GM21423 (cell line): Measurements from ENCODE around the gene CTSD.

Experiments used
- ATAC-seq: cut with Tn5 transposase; IDR thresholded peaks from one replicate; pipeline ENCODE4 v1.9.1; 2021; ENCODE audit warnings: mild to moderate bottlenecking, moderate library complexity; ENCODE audit not compliant: unreplicated experiment

The CTSD gene

DNA sequence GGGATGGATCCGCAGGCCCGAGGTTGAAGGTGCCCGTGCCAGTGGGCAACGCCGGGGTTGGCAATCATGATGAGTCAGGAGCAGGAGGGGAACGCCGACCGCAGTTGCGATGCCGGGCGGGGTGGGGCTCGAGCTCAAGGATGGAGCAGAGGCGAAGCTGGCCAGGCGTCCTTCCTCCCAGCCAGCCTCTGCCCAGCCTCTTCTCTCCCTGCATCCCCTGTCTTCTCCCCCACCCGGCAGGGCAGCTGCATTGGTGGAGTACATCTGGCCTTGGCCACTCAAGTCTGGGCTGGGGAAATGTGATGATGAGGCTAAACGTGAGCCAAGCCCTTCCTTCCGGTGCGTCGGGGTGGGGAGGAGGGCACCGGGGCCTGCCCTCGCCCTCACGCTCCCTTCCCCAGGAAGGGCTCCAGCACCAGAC lies 17.2 kb downstream of the CTSD start:
- ATAC-seq: no peak

DNA sequence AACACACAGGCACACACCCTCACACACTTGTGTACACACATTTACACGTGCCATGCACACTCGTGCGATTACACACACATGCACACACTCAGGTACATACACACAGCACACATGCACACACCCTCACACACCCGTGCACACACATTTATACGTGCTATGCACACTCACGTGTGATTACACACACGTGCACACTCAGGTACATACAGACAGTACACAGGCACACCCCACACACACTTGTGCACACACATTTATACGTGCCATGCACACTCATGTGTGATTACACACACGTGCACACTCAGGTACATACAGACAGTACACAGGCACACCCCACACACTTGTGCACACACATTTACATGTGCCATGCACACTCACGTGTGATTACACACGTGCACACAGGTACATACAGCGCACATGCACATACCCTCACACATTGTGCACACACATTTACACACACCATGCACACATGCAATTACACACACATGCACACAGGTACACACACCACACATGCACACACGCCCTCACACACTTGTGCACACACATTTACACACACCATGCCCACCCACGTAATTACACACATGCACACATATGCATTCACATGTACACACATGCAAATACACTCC lies 17.9 kb downstream of the CTSD start:
- ATAC-seq: no peak

DNA sequence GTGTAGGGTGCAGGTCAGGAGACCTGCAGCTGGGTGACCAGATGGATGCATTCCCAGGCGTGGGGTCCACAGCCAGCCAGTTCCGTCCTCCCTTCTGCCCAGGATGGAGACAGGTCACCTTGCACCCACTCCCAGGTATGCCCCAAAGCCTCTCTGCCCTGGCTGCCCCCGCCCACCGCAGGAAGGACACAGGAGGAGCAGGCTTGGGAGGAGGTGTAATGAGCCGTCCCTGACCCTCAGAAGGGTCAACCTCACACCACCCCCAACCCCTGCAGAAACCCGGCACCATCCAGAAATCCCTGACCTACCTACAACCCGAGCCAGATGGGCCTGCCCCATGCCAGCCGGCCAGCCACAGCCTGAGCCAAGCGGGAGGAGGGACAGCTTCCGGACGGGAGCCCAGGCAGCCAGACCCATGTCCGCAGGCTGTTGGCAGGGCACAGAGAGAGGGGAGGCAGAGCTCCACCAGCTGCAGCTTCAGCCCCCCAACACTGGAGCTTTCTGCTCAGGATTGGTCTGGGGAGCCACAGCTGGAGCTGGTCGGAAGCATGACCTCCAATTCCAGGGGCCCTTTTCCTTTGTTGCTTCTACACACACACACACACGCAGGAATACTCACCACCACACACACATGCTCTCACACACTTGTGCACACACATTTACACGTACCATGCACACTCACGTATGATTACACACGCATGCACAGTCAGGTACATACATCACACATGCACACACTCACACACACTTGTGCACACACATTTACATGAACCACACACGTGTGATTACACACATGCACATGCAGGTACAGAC lies 18.6 kb downstream of the CTSD start:
- ATAC-seq: no peak

DNA sequence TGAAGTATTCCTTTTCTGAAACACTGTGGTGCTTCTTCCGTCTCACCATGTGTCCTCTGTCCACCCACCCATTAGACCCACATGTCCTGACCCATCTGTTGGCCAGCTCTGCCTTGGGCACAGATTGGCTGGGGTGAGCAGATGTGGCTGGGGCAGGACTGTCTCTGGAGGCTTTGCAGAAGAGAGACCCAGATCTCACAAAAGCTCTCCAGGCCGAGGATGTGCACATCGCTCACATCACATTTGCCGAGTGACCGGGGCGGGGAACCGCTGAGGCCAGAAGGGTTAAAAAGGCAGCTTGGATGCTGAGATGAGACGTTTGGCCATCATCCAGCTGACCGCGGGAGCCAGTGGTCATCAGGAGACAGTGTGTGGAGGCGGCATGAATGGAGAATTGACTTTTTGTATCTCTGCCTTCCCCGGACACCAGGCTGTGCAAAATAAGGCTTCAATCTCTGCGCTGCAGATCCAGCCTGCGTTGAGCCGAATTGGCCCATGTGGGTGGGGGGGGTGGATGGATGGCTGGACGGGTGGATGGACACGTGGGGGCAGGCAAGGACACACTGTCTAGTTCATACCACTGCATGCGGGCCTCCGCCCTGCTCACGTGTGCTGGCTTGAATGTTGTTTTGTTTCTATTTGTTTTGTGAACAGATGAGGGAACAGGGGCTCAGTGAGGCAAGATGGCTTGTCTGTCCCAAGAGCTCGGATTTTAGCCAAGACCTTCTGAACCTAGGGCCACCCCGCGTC lies 19.4 kb downstream of the CTSD start:
- no peak for ATAC-seq

DNA sequence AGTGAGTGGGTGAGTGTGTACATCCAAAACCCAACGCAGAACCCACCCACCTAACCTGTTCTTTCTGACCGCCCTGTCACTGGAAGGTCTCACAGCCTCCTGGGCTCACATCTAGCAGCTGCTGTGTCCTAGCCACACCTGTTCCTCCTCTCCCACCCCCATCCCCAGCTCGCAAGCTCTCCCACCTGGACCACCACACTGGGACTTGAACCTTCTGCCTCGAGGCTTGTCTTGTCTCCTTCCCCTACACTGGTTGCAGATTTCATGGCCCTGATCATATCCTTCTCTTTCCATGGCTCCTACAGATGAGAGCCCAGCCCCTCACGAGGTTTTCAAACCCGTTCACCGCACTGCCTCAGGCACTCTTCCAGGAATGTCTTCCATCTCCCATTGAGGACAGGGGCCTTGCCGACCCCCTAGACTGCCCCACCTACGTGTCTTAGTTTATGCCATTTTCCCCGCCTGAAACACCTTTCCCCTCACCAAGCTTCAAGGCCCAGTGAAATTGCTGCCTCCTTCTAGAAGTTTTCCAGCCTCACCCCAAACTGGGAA lies 20.1 kb downstream of the CTSD start:
- ATAC-seq: no peak

DNA sequence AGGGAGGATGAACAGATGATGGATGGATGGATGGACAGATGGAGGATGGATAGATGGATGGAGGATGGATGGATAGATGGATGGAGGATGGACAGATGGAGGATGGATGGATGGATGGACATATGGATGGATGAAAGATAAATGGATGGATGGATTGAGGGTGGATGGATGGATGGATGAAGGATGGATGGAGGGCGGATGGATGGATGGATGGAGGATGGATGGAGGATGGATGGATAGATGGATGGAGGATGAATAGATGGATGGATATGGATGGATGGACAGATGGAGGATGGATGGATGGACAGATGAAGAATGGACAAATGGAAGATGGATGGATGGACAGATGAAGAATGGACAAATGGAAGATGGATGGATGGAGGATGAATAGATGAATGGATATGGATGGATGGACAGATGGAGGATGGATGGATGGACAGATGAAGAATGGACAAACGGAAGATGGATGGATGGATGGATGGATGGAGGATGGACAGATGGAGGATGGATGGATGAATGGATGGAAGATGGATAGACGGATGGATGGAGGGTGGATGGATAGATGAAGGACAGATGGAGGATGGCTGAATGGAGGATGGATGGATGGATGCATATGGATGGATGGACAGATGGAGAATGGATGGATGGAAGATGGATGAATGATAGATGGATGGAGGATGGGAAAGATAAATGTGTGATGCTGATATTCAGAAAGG lies 20.7 kb downstream of the CTSD start:
- no peak for ATAC-seq

DNA sequence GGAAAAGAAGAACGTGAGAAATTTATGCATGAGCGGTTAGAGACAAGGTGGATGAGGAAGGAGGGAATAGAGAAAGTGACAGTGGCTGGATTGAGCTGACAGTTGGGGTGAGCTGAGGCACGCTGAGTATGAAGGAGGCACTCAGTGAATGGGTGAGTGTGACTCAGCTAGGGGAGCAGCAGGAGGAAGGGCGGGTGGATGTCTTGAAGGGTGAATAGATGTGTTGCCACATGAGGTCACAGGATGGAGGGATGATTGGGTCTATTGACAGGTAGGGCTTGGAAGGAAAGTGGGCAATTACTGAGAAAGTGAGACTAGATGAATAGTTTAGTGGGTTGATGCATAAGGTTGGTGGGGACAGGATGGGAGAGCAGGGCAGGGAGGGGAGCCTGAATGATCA lies 21.4 kb downstream of the CTSD start:
- ATAC-seq: no peak

DNA sequence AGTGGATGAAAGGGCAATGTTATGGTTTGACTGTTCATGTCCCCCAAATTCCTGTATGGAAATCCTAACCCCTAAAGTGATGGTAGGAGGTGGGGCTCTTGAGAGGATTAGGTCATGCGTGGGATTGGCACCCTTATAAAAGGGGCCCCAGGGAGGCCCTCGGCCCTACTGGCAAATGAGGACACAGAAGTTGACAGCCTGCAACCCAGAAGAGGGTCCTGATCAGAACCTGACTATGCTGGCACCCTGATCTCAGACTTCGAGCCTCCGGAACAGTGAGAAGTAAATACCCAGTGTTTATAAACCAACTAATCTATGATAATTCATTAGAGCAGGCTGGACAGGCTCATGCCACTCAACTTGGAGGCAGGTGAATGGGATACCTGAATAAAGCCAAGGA lies 22.0 kb downstream of the CTSD start:
- ATAC-seq: no peak

DNA sequence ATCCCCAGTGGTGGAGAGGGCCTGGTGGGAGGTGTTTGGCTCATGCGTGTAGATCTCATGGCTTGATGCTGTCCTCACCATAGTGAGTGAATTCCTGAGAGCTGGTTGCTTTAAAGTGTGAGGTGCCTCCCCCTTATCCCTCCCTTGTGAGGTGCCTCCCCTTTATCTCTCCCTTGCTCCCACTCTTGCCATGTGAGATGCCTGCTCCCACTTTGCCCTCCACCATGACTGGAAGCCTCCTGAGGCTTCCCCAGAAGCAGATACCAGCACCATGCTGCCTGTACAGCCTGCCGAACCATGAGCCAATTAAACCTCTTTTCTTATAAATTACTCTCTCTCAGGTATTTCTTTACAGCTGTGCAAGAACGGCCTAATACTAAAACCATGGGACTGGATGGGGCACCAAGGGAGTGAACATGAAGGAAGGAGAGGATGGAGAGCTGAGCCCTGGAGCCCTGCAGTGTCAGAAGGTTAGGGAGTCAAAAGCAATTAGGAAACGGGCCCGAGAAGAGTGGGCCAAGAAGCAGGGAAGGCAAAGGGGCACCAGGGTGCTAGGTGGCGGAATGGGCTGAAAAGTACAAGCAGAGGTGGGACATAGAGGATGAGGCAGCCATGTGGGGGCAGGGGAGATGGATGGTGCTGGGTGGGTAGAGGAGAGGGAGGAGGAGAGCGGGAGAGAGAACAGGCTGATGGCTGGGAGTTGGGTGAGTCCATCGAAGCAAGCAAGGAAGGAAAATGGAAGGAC lies 22.8 kb downstream of the CTSD start:
- ATAC-seq: no peak

DNA sequence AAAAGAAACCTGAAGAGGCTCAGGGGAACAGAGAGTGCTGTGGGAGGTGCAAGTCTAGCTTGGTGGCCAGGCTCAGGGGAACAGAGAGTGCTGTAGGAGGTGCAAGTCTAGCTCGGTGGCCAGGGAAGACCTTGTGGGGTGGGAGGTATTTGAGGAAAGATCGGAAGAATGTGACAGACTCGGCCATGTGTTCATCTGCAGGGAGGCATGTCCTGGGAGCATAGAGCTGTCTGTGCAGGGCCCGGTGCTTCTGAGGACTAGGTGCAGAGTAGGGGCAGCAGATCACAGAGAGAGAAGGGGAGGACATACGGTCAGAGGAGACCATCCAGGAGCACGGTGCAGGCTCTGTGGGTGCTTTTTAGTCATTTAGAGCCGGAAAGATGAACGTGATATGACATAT lies 24.2 kb downstream of the CTSD start:
- no peak for ATAC-seq

DNA sequence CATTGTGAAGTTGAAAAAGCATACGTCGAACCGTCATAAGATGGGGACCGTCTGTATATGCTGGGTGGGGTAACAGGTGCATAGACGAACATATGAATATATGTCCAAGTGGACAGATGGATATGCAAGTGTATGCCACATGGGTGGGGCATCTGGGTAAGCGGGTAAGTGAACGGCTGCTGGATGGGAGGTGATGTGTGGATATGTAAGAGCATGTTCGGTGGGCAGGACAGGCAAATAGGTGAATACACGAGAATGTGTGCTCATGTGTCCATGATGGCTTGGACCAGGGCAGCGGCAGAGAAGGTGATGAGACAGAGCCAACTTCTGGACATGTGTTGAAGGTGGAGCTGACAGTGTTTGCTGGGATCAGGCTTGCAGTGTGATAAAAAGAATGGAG lies 25.3 kb downstream of the CTSD start:
- ATAC-seq: no peak

DNA sequence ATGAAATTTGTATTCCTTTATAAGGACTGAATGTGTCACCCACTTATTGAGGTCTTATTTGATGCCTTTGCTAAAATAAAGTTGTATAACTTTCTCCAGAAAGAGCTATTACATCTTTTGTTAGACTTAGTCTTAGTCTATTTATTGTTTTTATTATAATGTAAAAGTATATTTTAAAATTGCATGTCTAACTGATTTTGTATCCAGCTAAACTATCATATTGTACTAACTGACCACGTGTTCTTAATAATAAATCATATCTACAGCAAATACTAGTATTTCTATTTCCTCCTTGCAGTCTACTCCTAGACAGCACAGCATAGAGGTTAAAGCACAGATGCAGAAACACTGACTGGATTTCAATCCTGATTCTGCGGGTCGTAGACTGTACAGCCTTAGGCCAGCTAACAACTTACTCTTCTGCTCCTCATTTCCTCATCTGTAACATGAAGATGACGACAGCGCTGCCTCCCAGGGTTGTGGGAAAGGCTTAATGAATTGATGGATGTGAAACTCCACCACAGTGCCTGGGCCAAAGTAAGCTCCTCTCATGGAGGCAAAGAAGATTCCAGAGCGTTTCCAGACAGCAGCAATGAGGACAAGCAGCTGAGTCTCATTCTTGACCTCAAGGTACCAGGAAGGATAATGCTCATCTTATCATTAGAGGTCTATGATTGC lies 26.5 kb downstream of the CTSD start:
- ATAC-seq: no peak

DNA sequence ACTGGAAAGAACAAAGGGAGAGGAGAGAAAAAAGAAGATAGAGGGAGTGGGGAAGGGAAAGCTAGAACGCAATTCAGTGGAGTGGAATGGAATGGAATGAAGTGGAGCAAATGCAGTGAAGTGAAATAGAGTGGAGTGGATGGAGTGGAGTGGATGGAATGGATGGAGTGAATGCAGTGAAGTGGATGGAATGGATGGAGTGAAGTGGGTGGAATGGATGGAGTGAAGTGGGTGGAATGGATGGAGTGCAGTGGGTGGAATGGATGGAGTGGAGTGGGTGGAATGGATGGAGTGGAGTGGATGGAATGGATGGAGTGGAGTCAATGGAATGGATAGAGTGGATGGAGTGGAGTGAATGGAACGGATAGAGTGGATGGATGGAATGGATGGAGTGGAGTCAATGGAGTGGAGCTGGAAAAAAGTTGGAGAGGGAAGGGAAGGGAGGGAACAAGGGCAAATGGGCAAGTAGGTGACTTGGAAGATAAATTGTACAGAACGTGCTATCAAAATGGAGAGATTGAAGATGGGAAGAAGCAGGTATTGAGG lies 27.2 kb downstream of the CTSD start:
- no peak for ATAC-seq

DNA sequence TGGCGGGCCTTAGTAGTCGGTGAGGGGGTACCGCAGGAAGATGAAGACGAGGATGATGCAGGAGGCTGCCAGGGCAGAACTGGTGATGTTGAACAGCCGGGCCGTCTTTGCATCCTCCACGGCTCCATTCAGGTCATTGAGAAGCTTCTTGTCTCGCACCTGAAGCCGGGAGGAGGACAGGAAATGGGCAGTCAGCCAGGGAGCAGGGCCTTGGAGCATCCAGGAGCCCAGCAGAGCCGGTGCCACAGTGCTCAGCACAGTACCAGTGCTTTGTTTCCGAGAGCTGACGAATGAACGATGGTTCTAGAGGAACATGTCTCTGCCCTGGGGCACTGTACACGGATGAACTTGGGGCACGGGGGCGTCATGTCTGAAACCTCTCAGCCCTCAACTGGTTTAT lies 28.5 kb downstream of the CTSD start:
- no peak for ATAC-seq

DNA sequence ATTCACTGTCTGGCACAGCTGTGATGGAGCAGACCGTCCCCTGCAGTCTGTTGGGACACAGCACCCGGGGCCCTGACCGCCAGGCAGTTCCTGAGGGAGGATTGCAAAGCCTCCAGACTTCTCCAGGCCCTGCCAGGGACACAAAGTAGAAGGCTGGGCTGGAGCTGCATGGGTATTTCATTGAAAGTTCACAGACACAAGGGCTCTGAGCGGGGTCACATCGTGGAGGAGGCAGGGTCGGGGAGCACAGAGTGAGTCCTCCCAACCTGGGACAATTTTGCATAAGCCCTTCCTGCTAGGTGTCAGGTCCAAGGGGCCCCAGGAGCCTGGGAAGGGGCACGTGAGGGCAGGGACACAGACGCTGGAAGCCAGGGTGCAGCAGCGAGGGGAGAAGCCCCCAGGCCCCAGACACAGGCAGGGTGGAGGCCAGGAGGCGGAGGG lies 29.1 kb downstream of the CTSD start:
- ATAC-seq: no peak

DNA sequence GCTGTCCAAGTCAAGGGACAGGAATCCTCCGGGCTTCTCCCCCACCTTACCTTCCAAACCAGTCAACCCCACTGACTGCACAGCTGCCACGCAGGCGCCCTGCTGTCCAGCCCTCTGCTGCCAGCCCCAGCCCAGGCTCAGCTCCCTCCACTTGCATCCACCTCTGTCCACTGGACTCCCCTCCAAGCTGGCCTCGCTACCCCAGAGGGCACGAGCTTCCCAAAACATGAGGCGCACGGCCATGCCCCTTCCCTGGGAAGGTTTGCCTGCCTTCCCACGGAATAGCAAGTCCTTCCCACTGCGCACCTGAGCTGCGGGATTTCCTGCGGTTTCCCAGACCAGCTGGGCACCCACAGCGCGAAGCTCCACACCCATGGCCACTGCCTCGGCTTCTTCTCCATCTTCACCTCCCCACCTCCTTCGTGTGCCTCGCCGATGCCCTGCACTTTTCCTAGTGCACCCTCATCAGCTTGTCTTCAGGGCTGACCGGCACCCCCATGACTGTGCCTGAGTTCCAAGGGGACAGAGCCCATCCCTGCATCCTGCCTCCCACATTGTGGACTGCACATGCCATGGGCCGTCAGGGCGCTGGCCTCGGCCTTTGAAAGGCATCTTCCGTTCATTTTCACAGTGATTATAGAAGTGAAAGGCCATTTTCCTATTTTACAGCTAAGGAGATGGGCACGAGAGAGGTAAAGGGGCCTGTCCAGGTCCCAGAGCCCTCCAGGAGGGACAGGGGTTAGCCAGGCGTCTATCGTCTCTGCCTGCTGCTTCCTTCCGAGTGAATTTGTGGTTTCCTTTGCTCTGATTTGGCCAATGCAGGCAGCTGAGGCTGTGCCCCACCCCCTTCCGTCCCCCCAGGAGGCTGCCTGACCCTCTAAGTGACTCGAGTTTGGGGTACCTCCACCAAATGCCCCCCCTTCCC lies 29.7 kb downstream of the CTSD start:
- no peak for ATAC-seq

DNA sequence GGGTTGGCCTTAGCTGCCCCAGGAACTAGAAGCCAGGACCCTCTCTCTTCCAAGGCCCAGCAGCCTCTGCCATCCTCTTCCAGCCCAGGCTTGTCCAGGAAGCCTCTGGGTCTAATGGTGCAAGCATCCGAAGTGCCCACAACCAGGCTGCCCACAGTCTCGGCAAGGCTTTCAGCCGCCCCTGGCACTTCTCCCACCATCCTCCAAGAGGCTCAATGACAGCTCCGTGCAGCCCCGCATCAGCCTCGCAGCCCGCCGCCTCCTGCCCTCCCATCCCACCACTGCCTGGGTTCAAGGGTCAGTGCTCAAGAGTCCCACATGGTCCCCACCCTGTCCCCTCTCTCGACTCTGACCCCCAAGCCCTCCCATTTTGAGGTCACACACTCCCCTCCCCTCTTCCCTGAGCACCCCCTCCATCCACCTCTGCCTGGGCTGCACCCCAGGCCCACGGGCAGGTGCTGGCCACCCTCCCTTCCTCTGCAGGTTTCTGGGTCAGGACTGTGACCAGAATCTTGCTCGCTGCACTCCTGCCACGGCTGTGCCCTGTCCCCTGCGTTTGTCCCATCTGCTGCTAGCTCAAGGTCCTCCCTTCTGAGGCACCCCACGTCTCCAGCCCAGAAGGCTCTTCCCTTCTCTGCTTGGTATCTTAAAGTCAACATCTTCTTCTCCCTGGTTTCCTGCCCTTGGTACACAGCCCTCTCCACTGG lies 30.6 kb downstream of the CTSD start:
- ATAC-seq: no peak
